Body of pancreas (tissue), 4 donors: Measurements from ENCODE around the gene NCOR2.

Experiments used
- CTCF ChIP-seq, 7 experiments: fragments of 450-650 bp in 4 of 7; fragments of 200-600 bp in 3 of 7; sonication (generic) in 3 of 7; IDR thresholded peaks; one replicate each; pipeline ENCODE4 v1.5.1; 2016 to 2019; ENCODE audit warnings: antibody characterized with exemption in 7 of 7
- POLR2A ChIP-seq, 3 donors: fragments of 450-650 bp; IDR thresholded peaks; one replicate each; pipeline ENCODE4 v1.6.1; 2016; ENCODE audit warnings: antibody characterized with exemption in 3 of 3, mild to moderate bottlenecking in 2 of 3

- TF ChIP-seq CTCF (IDR thresholded peaks at IDR 0.05) (no peak), POLR2A (IDR thresholded peaks at IDR 0.05) (no peak)
Measured at GRCh38 chr12:124523071-124523470, 44.3 kb downstream of the NCOR2 start.
